CD4-positive, alpha-beta T cell treated with Interleukin-10 for 1 hour (primary cell): ENCODE results near the gene KYAT1.
A peak's percentile ranks its signal among the peaks of the same experiment; 100 is the strongest.

Experiments
- DNase-seq: peaks from one replicate; pipeline ENCODE4 v3.0.0-alpha.2; 2020

The KYAT1 gene

DNA sequence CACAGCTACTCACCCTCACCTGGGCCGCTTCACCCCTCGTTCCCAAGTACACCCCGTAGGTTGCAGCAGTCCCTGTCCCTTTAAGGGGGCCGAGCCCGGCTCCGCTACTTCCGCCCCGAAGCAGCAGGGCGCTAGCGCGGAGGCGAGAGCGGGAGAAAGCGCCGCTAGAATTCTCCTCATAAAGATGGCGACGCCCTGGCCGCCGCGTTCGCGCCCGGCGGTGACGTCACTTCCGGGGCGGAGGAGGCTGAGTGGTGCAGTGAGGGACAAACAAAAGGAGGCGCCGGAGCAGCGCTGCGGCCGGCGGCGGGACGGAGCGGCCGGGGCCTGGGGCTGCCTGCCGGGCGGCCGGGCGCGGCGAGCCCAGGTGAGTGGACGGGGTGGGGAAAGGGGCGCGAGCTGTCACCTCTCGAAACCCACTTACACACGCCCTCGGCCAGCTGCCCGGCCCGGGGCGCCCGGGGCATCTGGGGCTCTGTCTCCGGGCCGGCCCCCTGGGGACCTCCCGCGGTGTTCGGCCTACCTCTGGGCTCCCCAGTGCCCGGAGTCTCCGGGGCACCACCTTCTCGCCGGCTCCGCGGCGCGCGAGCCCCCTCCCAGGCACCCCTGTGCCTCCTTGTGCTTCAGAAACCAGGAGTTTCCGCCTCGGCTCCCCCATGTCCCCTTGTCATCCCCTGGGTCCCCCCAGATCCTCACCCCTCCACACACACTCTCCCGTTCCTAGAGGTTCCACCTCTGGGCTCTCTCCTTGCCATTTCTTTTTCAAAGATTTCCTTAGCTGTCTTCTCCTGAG, at the start of gene KYAT1, which contains the start of gene LRRC8A:
Gene KYAT1, minus strand, starts transcription at position 67 of the 793 bp plus-strand sequence. CDS start 36,545 bp downstream, outside the sequence.
Gene LRRC8A, plus strand, starts transcription at position 250 of the 793 bp plus-strand sequence. CDS start 25,032 bp downstream, outside the sequence.
- DNase-seq: peak; percentile 98

DNA sequence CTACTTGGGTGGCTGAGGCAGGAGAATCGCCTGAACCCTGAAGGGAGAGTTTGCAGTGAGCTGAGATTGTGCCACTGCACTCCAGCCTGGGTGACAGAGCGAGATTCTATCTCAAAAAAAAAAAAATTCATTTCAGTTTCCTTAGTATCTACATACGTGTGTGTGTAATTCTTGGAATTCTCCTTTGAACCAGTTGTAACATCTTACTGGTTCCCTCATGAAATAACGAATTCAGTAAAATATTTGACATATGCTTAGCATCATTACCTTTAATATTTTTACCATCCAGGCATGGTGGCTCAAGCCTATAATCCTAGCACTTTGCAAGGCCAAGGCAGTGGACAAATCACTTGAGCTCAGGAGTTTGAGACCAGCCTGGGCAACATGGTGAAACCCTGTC, 47.8 kb upstream of the KYAT1 start:
- no peak for DNase-seq

DNA sequence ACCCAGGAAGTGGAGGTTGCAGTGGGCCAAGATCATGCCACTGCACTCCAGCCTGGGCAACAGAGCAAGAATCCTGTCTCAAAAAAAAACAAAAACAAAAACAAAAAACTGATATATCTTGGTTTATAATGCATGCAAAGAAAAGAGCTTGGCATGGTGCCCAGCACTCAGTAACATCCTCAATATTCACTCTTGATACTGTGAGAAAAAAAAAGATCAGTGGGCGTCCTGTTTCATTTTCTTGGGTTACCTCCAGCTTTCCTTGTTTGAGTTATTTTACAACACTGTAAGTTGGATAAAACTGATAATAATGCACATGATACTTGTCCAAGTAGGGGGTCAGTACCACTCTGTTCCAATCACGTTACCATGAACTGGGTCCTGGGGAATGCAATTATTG, 46.9 kb upstream of the KYAT1 start:
- no peak for DNase-seq

DNA sequence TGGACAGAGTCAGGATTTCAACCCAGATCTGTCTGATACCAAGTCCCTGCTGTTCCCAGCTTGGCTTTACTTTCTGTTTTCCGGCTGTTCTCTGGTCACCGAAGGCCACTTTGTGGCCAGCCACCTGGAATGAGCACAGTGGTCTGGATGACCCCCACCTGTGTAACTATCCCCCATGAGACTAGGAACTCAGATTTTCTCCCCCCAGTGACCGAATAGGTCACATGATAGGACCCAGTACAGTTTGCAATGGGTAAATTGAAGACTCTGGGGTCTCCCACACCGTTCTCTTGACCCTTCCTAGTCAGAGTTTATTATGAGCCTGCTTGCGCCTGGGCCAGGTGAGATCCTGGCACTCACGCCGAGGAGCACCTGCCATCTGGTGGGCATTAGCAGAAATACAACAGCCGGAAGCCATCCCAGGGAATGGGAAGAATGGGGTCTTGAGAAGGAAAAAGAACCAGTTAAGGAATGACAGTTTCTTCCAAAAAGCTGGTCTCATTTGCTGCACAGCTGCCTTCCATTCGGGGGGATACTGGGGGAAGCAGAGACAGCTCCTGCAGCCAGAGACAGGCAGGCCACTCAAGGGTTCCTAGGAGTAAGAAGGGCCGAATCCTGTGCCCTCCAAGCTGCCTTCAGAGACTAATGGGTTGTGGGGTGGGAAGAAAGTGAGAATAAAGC, 46.1 kb upstream of the KYAT1 start:
- peak; percentile 67 for DNase-seq

DNA sequence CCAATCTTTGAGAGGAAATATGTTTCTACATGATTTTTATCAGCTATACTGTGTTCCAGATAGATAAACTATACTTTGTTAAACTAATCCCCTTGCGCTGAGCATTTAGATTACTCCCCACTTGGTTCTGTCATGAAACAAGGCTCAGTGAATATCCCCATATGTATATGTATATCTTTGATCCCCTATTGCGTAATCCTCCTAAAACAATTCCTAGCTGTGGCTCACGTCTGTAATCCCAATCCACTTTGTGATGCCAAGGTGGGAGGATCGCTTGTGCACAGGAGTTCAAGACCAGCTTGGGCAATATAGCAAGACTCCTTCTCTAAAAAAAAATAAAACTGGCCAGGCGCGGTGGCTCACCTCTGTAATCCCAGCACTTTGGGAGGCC, 41.7 kb upstream of the KYAT1 start:
- no peak for DNase-seq

DNA sequence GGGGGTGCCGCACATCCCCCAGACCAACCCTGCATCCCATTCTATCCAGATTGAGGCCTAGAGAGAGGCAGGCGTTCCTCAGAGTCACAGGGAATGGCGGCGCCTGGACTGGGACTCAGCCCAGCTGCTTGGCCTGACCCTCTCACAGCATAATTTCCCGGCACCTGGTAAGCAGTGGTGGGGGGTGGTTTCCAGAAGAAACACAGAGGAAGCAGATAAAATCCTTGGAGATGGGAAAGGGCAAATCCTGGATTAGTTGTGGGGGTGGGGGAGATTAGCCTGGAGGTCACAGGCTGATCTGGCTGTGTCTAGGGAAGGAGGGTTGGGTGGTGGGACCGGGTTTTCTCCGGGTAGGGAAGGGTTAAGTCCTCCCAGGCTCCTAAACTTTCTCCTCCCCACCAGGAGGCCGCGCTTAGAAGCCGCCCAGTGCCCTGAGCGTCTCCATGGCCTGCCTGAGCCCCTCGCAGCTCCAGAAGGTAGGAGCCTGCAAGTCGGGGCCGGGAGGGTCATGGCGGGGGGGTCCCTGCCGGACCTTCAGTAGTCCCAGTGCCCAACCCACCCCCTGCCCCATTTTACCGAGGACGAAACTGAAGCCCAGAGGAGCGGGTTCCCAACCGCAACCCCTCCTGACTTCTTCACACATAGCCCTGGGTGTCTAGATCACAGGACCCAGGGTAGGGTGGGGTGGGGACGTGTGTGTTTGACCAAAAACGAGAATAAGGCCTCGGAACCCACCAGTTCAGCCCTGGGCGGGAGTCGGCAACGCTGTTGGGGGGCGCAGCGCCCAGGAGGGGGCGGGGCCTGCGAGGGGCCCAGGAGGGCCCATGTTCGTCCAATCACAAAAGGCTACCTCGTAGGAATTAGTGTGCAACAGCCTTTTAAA, 40.4 kb upstream of the KYAT1 start:
- no peak for DNase-seq

DNA sequence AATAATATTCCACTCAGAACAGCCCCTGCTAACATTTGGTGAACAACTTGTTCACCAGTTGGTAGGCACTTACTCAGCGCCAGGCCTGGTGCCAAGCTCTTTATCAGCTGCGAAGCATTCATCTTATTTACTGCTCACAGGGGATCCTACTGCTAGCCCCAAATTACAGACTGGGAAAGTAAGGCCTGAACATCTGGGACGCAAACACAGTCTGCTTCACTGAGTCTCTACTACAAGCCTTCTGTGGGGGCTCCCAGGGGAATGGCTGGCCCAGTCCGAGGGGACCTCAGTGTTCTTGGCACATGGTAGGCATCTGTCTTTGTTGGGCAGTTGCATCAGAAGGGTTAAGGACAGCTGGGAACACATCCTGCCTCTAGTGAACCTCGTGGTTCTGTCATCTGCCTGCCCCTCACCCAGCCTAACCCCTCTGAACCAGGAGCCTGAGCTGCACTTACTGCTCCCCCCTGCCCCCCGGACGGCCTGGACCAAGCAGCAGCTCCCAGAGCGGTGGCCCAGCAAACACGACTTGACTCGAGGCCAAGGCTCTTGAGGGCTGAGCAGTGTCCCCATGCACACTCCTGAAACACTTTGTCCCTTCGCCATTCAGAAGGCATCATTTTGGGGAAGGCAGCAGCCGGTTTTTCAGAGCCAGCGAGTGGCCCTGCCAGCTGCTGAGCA, 38.8 kb upstream of the KYAT1 start, which contains the start of gene PHYHD1:
Gene PHYHD1, plus strand, starts transcription at position 602 of the 678 bp plus-strand sequence. CDS start 1,342 bp downstream, outside the sequence.
- no peak for DNase-seq

DNA sequence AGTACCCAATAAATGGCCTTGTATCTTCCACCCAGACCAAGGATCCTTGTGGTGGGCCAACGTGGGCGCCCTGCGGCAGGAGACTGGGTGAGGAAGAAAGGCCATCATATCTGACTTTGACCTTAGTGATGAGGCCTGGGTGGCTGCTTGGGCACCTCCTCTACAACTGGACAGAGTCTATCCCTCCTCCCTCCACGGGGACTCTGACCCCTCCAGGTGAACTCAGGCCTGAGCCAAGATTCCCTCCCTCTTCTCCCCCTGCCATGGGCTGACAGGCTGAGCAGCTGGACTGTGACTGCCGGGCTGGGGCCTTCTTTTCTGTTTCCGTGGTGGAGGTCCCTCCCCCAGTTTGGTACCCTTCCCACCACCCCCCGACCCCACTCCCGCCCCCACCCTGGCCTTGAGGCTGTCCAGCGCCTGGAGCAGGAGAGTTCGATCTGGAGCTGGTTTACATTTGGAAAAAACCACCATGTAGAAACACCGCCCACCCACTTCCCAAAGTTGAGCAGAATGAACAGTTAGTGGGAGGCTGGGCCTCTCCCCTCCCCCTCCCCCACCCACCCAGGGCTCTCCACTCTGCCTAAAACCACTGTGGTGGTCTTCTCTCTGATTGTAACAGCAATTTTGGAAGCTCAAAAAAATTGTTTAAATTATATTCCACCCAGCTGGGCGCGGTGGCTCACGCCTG, 37.8 kb upstream of the KYAT1 start:
- DNase-seq: no peak

DNA sequence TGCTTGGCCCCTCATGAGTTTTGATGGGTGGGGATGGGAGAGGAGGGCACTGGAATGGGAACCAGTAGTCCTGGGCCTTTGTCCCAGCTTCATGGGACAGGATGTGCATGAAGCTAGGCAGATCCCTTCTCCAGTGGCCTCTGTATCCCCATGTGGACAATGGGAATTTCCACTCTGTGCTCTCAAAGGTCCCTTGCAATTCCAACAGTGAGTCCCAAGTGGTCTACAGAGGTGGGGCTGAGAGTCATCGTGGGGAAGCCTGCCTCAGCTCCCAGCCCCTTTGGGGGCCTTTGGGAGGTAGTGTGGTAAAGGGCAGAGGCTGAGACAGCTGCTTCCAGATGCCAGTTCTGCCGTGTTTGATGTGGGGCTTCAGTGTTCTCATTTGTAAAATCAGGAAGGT, 37.2 kb upstream of the KYAT1 start:
- DNase-seq: no peak

DNA sequence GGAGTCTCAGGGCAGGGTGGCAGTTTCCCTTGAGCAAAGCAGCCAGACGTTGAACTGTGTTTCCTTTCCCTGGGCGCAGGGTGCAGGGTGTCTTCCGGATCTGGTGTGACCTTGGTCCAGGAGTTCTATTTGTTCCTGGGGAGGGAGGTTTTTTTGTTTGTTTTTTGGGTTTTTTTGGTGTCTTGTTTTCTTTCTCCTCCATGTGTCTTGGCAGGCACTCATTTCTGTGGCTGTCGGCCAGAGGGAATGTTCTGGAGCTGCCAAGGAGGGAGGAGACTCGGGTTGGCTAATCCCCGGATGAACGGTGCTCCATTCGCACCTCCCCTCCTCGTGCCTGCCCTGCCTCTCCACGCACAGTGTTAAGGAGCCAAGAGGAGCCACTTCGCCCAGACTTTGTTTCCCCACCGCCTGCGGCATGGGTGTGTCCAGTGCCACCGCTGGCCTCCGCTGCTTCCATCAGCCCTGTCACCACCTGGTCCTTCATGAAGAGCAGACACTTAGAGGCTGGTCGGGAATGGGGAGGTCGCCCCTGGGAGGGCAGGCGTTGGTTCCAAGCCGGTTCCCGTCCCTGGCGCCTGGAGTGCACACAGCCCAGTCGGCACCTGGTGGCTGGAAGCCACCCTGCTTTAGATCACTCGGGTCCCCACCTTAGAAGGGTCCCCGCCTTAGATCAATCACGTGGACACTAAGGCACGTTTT, 35.5 kb upstream of the KYAT1 start:
- DNase-seq: no peak

DNA sequence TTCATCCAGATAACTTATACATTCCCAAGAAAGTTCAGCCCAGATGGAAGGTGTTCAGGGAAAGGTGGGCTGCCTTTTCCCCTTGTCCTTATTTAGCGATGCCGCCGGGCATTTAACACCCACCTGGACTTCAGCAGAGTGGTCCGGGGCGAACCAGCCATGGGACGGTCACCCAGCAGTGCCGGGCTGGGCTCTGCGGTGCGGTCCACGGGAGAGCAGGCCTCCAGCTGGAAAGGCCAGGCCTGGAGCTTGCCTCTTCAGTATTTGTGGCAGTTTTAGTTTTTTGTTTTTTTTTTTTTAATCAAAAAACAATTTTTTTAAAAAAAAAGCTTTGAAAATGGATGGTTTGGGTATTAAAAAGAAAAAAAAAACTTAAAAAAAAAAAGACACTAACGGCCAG, 35.0 kb upstream of the KYAT1 start:
- no peak for DNase-seq

DNA sequence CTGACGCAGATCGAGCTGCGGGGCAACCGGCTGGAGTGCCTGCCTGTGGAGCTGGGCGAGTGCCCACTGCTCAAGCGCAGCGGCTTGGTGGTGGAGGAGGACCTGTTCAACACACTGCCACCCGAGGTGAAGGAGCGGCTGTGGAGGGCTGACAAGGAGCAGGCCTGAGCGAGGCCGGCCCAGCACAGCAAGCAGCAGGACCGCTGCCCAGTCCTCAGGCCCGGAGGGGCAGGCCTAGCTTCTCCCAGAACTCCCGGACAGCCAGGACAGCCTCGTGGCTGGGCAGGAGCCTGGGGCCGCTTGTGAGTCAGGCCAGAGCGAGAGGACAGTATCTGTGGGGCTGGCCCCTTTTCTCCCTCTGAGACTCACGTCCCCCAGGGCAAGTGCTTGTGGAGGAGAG, 34.5 kb upstream of the KYAT1 start:
- no peak for DNase-seq

DNA sequence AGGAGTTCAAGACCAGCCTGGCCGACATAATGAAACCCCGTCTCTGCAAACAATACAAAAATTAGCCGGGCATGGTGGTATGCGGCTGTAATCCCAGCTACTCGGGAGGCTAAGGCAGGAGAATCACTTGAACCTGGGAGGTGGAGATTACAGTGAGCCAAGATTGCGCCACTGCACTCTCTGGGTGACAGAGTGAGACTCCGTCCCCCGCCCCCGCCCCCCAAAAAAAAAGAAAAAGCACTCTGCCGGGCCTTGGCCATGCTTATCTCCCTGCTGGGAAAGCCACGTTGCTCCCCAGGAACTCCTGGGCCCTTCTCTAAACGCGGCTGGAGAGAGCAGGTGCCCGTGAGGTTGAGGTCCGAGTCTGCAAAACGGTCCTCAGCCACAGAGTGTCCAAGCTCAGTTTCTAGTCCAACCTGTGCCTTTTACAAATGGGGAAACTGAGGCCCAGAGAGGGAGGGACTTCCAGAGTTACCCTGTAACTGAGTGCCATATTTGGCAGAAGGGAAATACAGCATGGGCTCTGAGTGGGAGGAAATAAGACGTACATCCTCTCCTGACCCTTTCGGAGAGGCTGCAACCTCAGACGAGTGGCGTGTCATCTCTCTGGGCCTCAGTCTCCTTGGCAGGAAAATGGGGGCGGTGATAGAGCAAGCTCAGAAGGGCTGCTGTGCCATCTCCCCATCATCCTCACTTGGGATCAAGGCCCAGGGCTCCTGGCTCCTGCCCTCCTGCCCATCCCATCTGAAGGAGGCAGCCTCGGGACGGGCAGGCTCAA, 32.4 kb upstream of the KYAT1 start:
- DNase-seq: no peak

DNA sequence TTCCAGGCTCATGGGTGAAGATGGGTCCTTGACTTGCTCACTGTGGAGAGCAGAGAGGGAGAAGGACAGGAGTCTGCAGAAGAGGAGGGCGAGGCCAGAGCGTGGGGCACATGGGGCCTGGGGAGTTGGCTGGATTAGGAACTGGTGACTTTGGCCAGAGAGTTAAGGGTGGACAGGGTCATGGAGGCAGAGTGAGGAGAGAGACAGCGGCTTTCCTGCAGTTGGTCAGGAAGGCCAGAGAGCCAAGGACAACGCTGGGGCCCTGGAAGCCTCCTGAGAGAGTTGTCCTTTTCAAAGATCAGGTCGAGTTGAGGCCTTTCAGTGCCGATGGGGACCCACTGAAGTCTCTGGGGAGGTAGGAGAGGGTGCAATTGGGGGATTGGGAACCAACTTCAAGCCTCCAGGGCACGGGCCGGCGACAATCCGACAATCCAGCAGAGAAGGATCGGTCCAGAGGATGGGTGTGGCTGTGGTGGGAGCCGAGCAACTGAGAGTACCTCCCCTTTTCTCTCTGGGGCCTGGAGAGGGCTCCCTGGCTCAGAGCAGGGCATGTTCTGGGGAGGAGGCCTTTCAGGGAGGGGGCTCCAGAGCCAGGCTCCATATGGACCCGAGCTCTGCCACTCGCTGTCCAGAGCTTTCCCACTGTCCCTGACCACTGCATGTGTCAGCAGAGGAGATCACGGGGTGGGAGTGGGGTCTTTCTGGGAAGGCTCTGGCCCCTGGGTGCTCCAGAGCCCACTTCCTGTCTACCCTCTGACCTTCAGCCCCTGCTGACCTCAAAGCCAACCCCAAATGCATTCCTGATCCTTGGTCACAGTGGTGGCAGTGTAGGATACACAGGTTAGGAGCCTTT, 31.5 kb upstream of the KYAT1 start:
- no peak for DNase-seq

DNA sequence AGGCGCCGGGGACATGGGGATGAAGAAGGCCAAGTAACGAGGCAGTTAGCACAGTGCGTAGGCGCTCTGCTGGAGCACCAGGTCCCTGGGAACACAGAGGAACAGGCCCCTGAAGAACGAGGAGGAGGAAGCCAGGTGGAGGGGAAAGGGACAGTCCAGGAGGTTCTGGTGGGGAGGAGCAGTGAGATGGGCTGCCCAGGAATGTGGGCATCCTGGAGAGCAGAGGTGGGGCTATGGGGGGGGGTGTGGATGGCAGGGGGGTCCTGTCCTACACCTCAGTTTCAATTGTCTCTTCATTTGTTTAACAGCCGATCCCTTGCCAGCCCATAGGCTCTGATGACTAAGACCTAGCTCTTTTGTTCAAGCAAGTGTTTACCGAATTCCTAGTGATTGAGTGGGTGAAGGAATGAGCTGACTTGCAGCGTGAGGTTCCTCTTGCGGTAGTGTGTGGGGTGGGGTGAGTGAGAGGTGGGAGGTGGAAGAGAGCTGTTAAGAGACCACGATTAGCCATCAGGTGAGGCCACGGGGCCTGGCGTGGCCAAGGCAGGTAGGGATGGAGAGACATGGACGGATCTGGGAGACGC, 30.6 kb upstream of the KYAT1 start:
- no peak for DNase-seq

DNA sequence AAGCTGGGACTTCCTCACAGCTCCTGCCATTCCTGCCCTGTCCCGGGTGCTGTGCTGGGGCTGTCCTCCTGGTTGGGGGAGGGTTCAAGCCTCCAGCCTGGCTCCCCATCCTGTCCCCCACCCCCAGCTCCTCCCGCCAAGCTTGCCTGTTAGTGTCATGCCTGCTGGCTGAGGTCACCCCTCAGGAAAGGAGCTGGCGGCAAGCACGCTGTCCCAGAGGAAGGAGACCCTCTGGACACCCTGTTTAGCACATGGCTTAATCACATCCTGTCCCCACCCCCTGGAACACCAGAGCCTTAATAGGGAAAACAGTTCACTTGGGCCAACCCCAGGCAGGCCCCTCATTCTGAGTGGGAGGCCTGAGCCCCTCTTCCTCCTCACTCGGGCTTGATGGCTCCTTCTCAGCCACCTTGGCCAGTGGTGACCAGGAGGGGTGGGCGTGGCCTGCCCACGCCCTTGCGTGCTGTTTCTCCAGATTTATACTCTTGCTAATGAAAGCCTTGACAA, 29.8 kb upstream of the KYAT1 start:
- DNase-seq: no peak

DNA sequence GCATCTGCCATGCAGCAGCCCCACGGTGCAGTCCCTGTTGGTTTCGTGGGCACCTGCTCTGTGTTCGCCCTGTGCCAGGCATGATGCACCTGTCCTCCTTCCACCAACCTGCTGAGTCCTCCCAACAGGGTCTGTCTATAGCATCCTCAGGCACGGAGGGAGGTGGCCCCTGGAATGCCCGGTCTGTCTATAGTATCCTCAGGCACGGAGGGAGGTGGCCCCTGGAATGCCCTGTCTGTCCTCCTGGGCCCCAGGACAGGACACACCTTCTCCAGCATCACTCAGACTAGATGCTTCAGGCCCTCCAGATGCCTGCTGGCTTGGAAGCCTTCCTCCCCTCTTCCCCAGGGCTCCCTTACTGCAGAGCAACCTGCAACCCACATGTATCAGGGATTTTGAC, 29.2 kb upstream of the KYAT1 start:
- DNase-seq: no peak

DNA sequence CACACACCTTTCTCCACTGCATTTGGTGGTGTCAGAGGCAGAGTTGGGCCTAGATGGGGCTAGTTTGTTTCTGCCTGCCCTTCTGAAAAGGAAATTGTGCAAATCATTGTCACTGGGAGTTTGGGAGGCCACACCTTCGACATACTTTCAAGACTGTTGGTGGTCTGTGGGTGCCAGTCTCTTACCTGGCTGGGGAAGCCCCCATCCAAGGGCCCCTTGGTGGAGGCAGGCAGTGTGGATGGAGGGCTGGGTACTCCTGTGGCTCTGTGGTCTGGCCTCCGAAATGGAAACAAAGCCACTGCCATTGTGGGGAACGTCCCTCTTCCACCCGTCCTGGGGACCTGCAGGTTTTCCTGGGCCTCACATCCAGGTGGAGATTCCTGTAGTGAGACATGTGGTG, 28.1 kb upstream of the KYAT1 start:
- no peak for DNase-seq

DNA sequence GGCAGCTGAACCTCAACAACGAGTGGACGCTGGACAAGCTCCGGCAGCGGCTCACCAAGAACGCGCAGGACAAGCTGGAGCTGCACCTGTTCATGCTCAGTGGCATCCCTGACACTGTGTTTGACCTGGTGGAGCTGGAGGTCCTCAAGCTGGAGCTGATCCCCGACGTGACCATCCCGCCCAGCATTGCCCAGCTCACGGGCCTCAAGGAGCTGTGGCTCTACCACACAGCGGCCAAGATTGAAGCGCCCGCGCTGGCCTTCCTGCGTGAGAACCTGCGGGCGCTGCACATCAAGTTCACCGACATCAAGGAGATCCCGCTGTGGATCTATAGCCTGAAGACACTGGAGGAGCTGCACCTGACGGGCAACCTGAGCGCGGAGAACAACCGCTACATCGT, 26.6 kb upstream of the KYAT1 start:
- DNase-seq: no peak
